H1 (cell line): ENCODE data around the gene FAM53A. TPM values are rescaled to one million over a fixed set of nuclear protein-coding genes. Genes with fewer than 3 reads are reported as not detected.

Experiments used
- CTCF ChIA-PET: fragments of 300-600 bp; sonication (Branson Sonifier 250); formaldehyde crosslinking; loops from one replicate; lab custom pipeline; 2021; ENCODE audit not compliant: partially characterized antibody; lab: Charles Lee
- POLR2A ChIA-PET: fragments of 300-600 bp; sonication (Branson Sonifier 250); formaldehyde crosslinking; loops from one replicate; lab custom pipeline; 2021; ENCODE audit warnings: inconsistent platforms; ENCODE audit not compliant: partially characterized antibody; lab: Charles Lee
- DNase-seq, 2 experiments: peaks; one replicate each; pipeline versions ENCODE4 v3.0.0 to v3.0.0-alpha.2; 2010 to 2022; ENCODE audit warnings: low spot score in 2 of 2, low read depth in 1 of 2, mixed read lengths in 1 of 2
- FAIRE-seq: peaks from 2 replicates; lab custom pipeline; 2011; peaks lifted over from hg19 to GRCh38; lab: Jason Lieb, UNC
- H2AFZ ChIP-seq: 2 replicates; pipeline ENCODE4 v1.8.1; 2012; ENCODE audit warnings: low read length, inconsistent platforms
- H2AK5ac ChIP-seq: 2 replicates; pipeline ENCODE4 v1.6.1; 2013; ENCODE audit warnings: low read depth, low read length
- H2BK120ac ChIP-seq: replicated peaks from 2 replicates; pipeline ENCODE3; 2013; ENCODE audit warnings: low read depth, low read length, inconsistent platforms
- H2BK12ac ChIP-seq: 2 replicates; pipeline ENCODE4 v1.6.1; 2013; ENCODE audit warnings: low read depth, low read length
- H2BK15ac ChIP-seq: 2 replicates; pipeline ENCODE4 v1.6.1; 2013; ENCODE audit warnings: low read length
- H2BK20ac ChIP-seq: 2 replicates; pipeline ENCODE4 v1.6.1; 2013; ENCODE audit warnings: low read length
- H2BK5ac ChIP-seq: 2 replicates; pipeline ENCODE4 v1.6.1; 2013; ENCODE audit warnings: low read depth, low read length
- H3K14ac ChIP-seq: 2 replicates; pipeline ENCODE4 v1.6.1; 2013; ENCODE audit warnings: inconsistent platforms; ENCODE audit not compliant: insufficient read length
- H3K18ac ChIP-seq: 2 replicates; pipeline ENCODE4 v1.6.1; 2013; ENCODE audit warnings: low read length; ENCODE audit errors: extremely low read depth
- H3K23ac ChIP-seq: 2 replicates; pipeline ENCODE4 v1.6.1; 2013; ENCODE audit warnings: inconsistent platforms; ENCODE audit not compliant: insufficient read length
- H3K23me2 ChIP-seq: 2 replicates; pipeline ENCODE4 v1.6.1; 2013; ENCODE audit warnings: low read depth, low read length
- H3K27ac ChIP-seq: 2 replicates; pipeline ENCODE4 v1.6.1; 2011; ENCODE audit warnings: low read depth, low read length, inconsistent platforms
- H3K27me3 ChIP-seq, 4 experiments: replicated peaks in 1 of 4; 1 replicate in 1 of 4; 2 replicates in 3 of 4; pipeline versions ENCODE4 v1.6.1 to v1.8.1; 2011 to 2013; ENCODE audit warnings: low read length in 3 of 4, mild to moderate bottlenecking in 3 of 4, inconsistent platforms in 2 of 4, mixed read lengths in 2 of 4, moderate library complexity in 1 of 4; ENCODE audit not compliant: control insufficient read depth in 3 of 4, insufficient read depth in 3 of 4; ENCODE audit errors: extremely low read depth in 1 of 4
- H3K36me3 ChIP-seq, 4 experiments: 2 replicates each; pipeline versions ENCODE4 v1.6.1 to v1.8.1; 2011 to 2013; ENCODE audit warnings: mild to moderate bottlenecking in 4 of 4, low read length in 3 of 4, moderate library complexity in 2 of 4, control low read depth in 1 of 4, inconsistent platforms in 1 of 4; ENCODE audit not compliant: insufficient read depth in 4 of 4, control insufficient read depth in 2 of 4
- H3K4ac ChIP-seq: replicated peaks from 2 replicates; pipeline ENCODE3; 2013; ENCODE audit warnings: low read length, low read depth, mixed read lengths, inconsistent platforms; ENCODE audit not compliant: insufficient read length
- H3K4me1 ChIP-seq, 4 experiments: replicated peaks in 1 of 4; 1 replicate in 1 of 4; 2 replicates in 3 of 4; pipeline versions ENCODE4 v1.6.1 to v1.8.1; 2011 to 2013; ENCODE audit warnings: low read length in 3 of 4, inconsistent platforms in 2 of 4, mixed read lengths in 1 of 4; ENCODE audit not compliant: insufficient read depth in 4 of 4, control insufficient read depth in 3 of 4
- H3K4me2 ChIP-seq, 2 experiments: 2 replicates each; pipeline versions ENCODE4 v1.6.1 to v1.8.1; 2011 to 2013; ENCODE audit warnings: low read depth in 2 of 2, low read length in 2 of 2, control low read depth in 1 of 2, inconsistent platforms in 1 of 2, mild to moderate bottlenecking in 1 of 2; ENCODE audit not compliant: insufficient read depth in 1 of 2
- H3K4me3 ChIP-seq, 4 experiments: fragments of 200-600, 300-600 bp in 1 of 4; sonication (generic), shearing (Covaris generic), sonication (Bioruptor Twin) in 1 of 4; 2 replicates each; pipeline versions ENCODE4 v1.5.1 to v1.8.1; 2011 to 2016; ENCODE audit warnings: low read length in 4 of 4, low read depth in 3 of 4, control low read depth in 2 of 4, inconsistent platforms in 2 of 4, mild to moderate bottlenecking in 2 of 4, mixed read lengths in 1 of 4, moderate library complexity in 1 of 4; ENCODE audit not compliant: insufficient read depth in 2 of 4; ENCODE audit errors: extremely low read depth in 1 of 4
- H3K56ac ChIP-seq: replicated peaks from 2 replicates; pipeline ENCODE3; 2013; ENCODE audit warnings: low read depth, mild to moderate bottlenecking, mixed read lengths, low read length, inconsistent platforms; ENCODE audit not compliant: insufficient read length
- H3K79me1 ChIP-seq: 2 replicates; pipeline ENCODE4 v1.6.1; 2013; ENCODE audit warnings: low read depth, low read length, control low read depth
- H3K79me2 ChIP-seq, 2 experiments: 2 replicates each; pipeline versions ENCODE4 v1.6.1 to v1.8.1; 2012 to 2013; ENCODE audit warnings: low read length in 2 of 2, mild to moderate bottlenecking in 2 of 2, inconsistent platforms in 1 of 2; ENCODE audit not compliant: insufficient read depth in 2 of 2, control insufficient read depth in 1 of 2
- H3K9ac ChIP-seq, 4 experiments: replicated peaks in 1 of 4; 1 replicate in 1 of 4; 2 replicates in 3 of 4; pipeline versions ENCODE4 v1.6.1 to v1.8.1; 2011 to 2013; ENCODE audit warnings: low read depth in 3 of 4, low read length in 3 of 4, control low read depth in 2 of 4, mild to moderate bottlenecking in 2 of 4, moderate library complexity in 2 of 4, inconsistent platforms in 1 of 4; ENCODE audit errors: extremely low read depth in 1 of 4
- H3K9me3 ChIP-seq, 2 experiments: 2 replicates each; pipeline versions ENCODE4 v1.6.1 to v1.8.1; 2012 to 2013; ENCODE audit warnings: mild to moderate bottlenecking in 2 of 2, moderate library complexity in 2 of 2, control low read depth in 1 of 2, inconsistent platforms in 1 of 2, low read depth in 1 of 2, low read length in 1 of 2, mixed read lengths in 1 of 2; ENCODE audit not compliant: insufficient read depth in 2 of 2
- H4K20me1 ChIP-seq, 2 experiments: replicated peaks in 1 of 2; 2 replicates each; pipeline versions ENCODE3 to v1.8.1; 2011 to 2013; ENCODE audit warnings: inconsistent platforms in 2 of 2, low read length in 2 of 2, mild to moderate bottlenecking in 1 of 2; ENCODE audit not compliant: insufficient read depth in 2 of 2, control insufficient read depth in 1 of 2
- H4K5ac ChIP-seq: 2 replicates; pipeline ENCODE4 v1.6.1; 2013; ENCODE audit warnings: low read length, low read depth, mixed read lengths, inconsistent platforms; ENCODE audit not compliant: insufficient read length
- H4K8ac ChIP-seq: 2 replicates; pipeline ENCODE4 v1.8.0; 2013; ENCODE audit warnings: mild to moderate bottlenecking, moderate library complexity, low read length, inconsistent platforms; ENCODE audit not compliant: insufficient read depth; ENCODE audit errors: extremely low read depth
- H4K91ac ChIP-seq: replicated peaks from 2 replicates; pipeline ENCODE3; 2013; ENCODE audit warnings: low read length, mixed read lengths, inconsistent platforms; ENCODE audit not compliant: insufficient read length
- KDM5A ChIP-seq: fragments of 200-600 bp; IDR thresholded peaks from 2 replicates; pipeline ENCODE4 v1.7.1; 2012; ENCODE audit warnings: mild to moderate bottlenecking, low read length, inconsistent platforms, mixed read lengths
- NANOG ChIP-seq: IDR thresholded peaks from 2 replicates; pipeline ENCODE4 v1.6.1; 2011; ENCODE audit warnings: low read length, low read depth, mild to moderate bottlenecking, inconsistent platforms; ENCODE audit not compliant: insufficient read depth, poor library complexity, severe bottlenecking
- RBBP5 ChIP-seq: IDR thresholded peaks from 2 replicates; pipeline ENCODE4 v1.7.1; 2012; ENCODE audit warnings: low read depth, mild to moderate bottlenecking, inconsistent platforms, low read length, moderate library complexity, borderline replicate concordance
- TBP ChIP-seq: IDR thresholded peaks from 2 replicates; pipeline ENCODE4 v1.6.1; 2011; ENCODE audit warnings: low read depth, low read length, improper control_type of control experiment
- TCF12 ChIP-seq: IDR thresholded peaks from 2 replicates; pipeline ENCODE4 v1.6.1; 2011; ENCODE audit warnings: low read depth, mild to moderate bottlenecking, low read length
- WGBS, 2 experiments: shearing (Covaris generic) in 1 of 2; methylation state at CpG; one replicate each; pipeline versions ENCODE4 v1.1.6 to v1.1.7; 2013 to 2015; ENCODE audit warnings: low lambda C conversion rate in 2 of 2, mixed read lengths in 2 of 2, inconsistent platforms in 1 of 2, low coverage in 1 of 2, missing lambda C conversion rate in 1 of 2; ENCODE audit not compliant: insufficient replicate concordance in 2 of 2, insufficient coverage in 1 of 2, insufficient read length in 1 of 2; ENCODE audit errors: extremely low coverage in 1 of 2, missing lambda C conversion rate in 1 of 2; 5-methylcytosine and 5-hydroxymethylcytosine counted together
- polyA plus RNA-seq, 7 experiments: library from polyadenylated mRNA; depleted of rRNA in 3 of 7; stranded (reverse) in 5 of 7; unstranded in 2 of 7; fragments of >200 nt in 5 of 7; fragments of 200-250 nt in 2 of 7; gene quantifications; 1 replicate in 5 of 7; 2 replicates in 1 of 7; 4 replicates in 1 of 7; pipeline versions ENCODE4 v1.2.1 to v1.2.3, GENCODE V29; 2011 to 2013; ENCODE audit warnings: missing spikeins in 2 of 7, mixed read lengths in 2 of 7
- total RNA-seq: library from RNA; stranded (reverse); fragmentation: NEBNext Ultra II Directional; extraction: Animal tissue kit (Norgen Biotek cat#: 25700); gene quantifications from 2 replicates; pipeline ENCODE4 v1.2.1, GENCODE V29; 2021
- TF ChIP-seq, protein P1 (sequence below): IDR thresholded peaks from 2 replicates; pipeline ENCODE4 v1.6.1; 2011; ENCODE audit warnings: low read depth, mild to moderate bottlenecking, low read length; ENCODE audit not compliant: insufficient read depth

FAM53A gene
- total and polyA plus RNA-seq, 2 of the 8 experiments (the other 6 are each of a cell fraction or from before 2014, with no cell fraction given): 1.9 to 2.0 TPM

GRCh38 chr4:1678244-1678643, 5.9 kb downstream of the FAM53A start:
- Histone ChIP-seq H2AK5ac (no peak overlapping the region), H2BK5ac (no peak overlapping the region), H3K79me2 (no peaks in the 10 kb centered on the region), H3K9ac (no peak overlapping the region), H3K56ac (no peak overlapping the region), H3K27me3 (peaks cover 4 to 9% (median 7%) of the 10 kb centered on the region in 4 experiments), H3K23ac (no peak overlapping the region), H2AFZ (no peak overlapping the region), H4K5ac (no peak overlapping the region), H3K18ac (no peak overlapping the region), H2BK120ac (no peak overlapping the region), H2BK20ac (no peak overlapping the region), H4K20me1 (no peaks in the 10 kb centered on the region), H3K36me3 (no peaks in the 10 kb centered on the region), H2BK12ac (no peak overlapping the region), H3K23me2 (no peaks in the 10 kb centered on the region), H3K79me1 (no peaks in the 10 kb centered on the region; the same call in 1 of the 2 replicates), H2BK15ac (no peak overlapping the region), H3K4me1 (peaks cover under 1 to 5% (median 1%) of the 10 kb centered on the region in 4 experiments; a peak in 4 of 7 replicates), H4K91ac (no peak overlapping the region), H3K9me3 (no peaks in the 10 kb centered on the region), H4K8ac (no peak overlapping the region), H3K4me3 (no peak overlapping the region), H3K27ac (no peak overlapping the region), H3K4ac (no peak overlapping the region), H3K4me2 (no peak overlapping the region)
- ChIA-PET CTCF (interaction anchor here (1.3 to 2.5 kb wide), 3 partner anchors 15 to 129 kb away, joined by 3 to 13 read pairs (median 4); no protein-coding TSS in a partner anchor), POLR2A (no interaction called here)
- WGBS, 2 experiments: 89% methylated on average over 5 of the region's 5 CpGs; no CpG with 5 or more reads in 1 of the 2 experiments
- FAIRE-seq (no peak), DNase-seq (no peak)
- TF ChIP-seq TBP (no peak), TCF12 (no peak), NANOG (no peak), KDM5A (no peak), RBBP5 (no peak)
- TF ChIP-seq, protein P1, sequence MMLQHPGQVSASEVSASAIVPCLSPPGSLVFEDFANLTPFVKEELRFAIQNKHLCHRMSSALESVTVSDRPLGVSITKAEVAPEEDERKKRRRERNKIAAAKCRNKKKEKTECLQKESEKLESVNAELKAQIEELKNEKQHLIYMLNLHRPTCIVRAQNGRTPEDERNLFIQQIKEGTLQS: no peak
- TF ChIP-seq, all 59 proteins: peak for 0
- H3K14ac ChIP-seq: no peak overlapping the region
